GM11168 (cell line): Measurements from ENCODE around the gene EPHA3.

Experiments
- in situ Hi-C: fragments of 300-500 bp; cut with MboI; formaldehyde crosslinking; loops from one replicate; pipeline ENCODE4 v1.12.0; 2022; ENCODE audit warnings: low sequenced_read_pairs; ENCODE audit not compliant: unreplicated experiment

EPHA3 gene

GRCh38 chr3:89521328-89521727 is 413.9 kb downstream of the EPHA3 start:
- in situ Hi-C loops: no loop called here

GRCh38 chr3:89522155-89522554 is 414.7 kb downstream of the EPHA3 start:
- in situ Hi-C loops: no loop called here

- in situ Hi-C loops: no loop called here
These were observed 418.2 kb downstream of the EPHA3 start for GRCh38 chr3:89525609-89526008.

GRCh38 chr3:89527736-89528305 is 420.4 kb downstream of the EPHA3 start:
- in situ Hi-C loops: no loop called here
